Measurements from ENCODE around the gene APBA3. TPM values are rescaled to one million over a fixed set of nuclear protein-coding genes. Genes with fewer than 3 reads are reported as not detected.

The APBA3 gene
- total and polyA plus RNA-seq, 2 of the 4 experiments (the other 2 are of a cell fraction), result 9.5 to 18.4 TPM

- DNase-seq, result no peak
- Histone ChIP-seq H4K91ac (ENCODE audit: insufficient read depth, low read depth, low read length) (no peak overlapping the region), H3K36me3 (ENCODE audit: control insufficient read depth, insufficient read depth, low read length) (no peaks in the 10 kb centered on the region), H2BK5ac (ENCODE audit: low read depth, low read length, poor library complexity, severe bottlenecking) (no peak overlapping the region), H3K9me1 (ENCODE audit: insufficient read depth, low read length) (no peaks in the 10 kb centered on the region), H4K5ac (ENCODE audit: low read depth, low read length) (no peak overlapping the region), H3K9ac (ENCODE audit: low read depth, low read length) (no peak overlapping the region), H3K14ac (replicated peaks; ENCODE audit: low read depth, low read length) (no peak overlapping the region), H2AFZ (replicated peaks; ENCODE audit: low read length, poor library complexity) (no peak overlapping the region), H3K4me3 (ENCODE audit: insufficient read depth, low read depth, low read length) (no peak overlapping the region), H3K27me3 (ENCODE audit: control insufficient read depth, insufficient read depth, low read length) (peaks cover 20% of the 10 kb centered on the region), H3K23ac (ENCODE audit: low read depth, low read length) (no peak overlapping the region), H4K20me1 (ENCODE audit: insufficient read depth, low read length) (no peaks in the 10 kb centered on the region), H3K18ac (ENCODE audit: low read depth, low read length) (no peak overlapping the region), H3K4ac (ENCODE audit: low read depth, low read length) (no peak overlapping the region), H2BK15ac (ENCODE audit: low read depth, low read length) (no peak overlapping the region), H4K8ac (ENCODE audit: low read depth in 2 of 2, low read length in 2 of 2) (no peak overlapping the region), H2AK9ac (replicated peaks; ENCODE audit: low read depth, low read length, poor library complexity) (no peak overlapping the region), H3K79me1 (ENCODE audit: low read depth in 1 of 2, low read length in 2 of 2) (no peaks in the 10 kb centered on the region), H3K4me1 (ENCODE audit: control insufficient read depth, insufficient read depth, low read length) (no peaks in the 10 kb centered on the region), H2BK20ac (ENCODE audit: low read depth, low read length) (no peak overlapping the region), H3K27ac (ENCODE audit: insufficient read depth, low read length) (no peak overlapping the region), H3K9me3 (ENCODE audit: control insufficient read depth, insufficient read depth, low read length) (peaks cover 8% of the 10 kb centered on the region), H3K56ac (ENCODE audit: extremely low read depth, insufficient read depth, low read length) (no peak overlapping the region), H2BK120ac (ENCODE audit: low read depth, low read length) (no peak overlapping the region), H2AK5ac (ENCODE audit: low read depth, low read length) (no peak overlapping the region), H3K4me2 (ENCODE audit: low read depth, low read length) (no peak overlapping the region)
- in situ Hi-C loops (cut with MboI; ENCODE audit: low sequenced_read_pairs), result no loop called here
- ATAC-seq (ENCODE audit: low read depth), result no peak
- ChIA-PET POLR2A (ENCODE audit: unreplicated experiment) (no interaction called here), CTCF (no interaction called here)
- dilution Hi-C loops (cut with HindIII; ENCODE audit: low sequenced_read_pairs, unreplicated experiment), result no loop called here
- 0% methylated on average over 1 of the region's 6 CpGs; no CpG with 5 or more reads in 1 of the 2 experiments for WGBS, 2 experiments (ENCODE audit: extremely low coverage in 2 of 2, insufficient read length in 1 of 2)
- TF ChIP-seq CTCF (conservative IDR thresholded peaks at IDR 0.05; ENCODE audit: low read depth, low read length) (no peak), FOS (IDR thresholded peaks at IDR 0.05; ENCODE audit: low read depth, low read length) (no peak), ELK1 (IDR thresholded peaks at IDR 0.05; ENCODE audit: borderline replicate concordance, low read depth, low read length) (no peak), BHLHE40 (IDR thresholded peaks at IDR 0.05; ENCODE audit: low read depth, low read length) (no peak), MAFK (IDR thresholded peaks at IDR 0.05; ENCODE audit: low read depth, low read length) (no peak), RFX5 (IDR thresholded peaks at IDR 0.05; ENCODE audit: low read depth, low read length) (no peak), MAZ (IDR thresholded peaks at IDR 0.05; ENCODE audit: borderline replicate concordance, low read depth, low read length) (no peak), SMC3 (IDR thresholded peaks at IDR 0.05; ENCODE audit: low read depth, low read length) (no peak), MXI1 (IDR thresholded peaks at IDR 0.05; ENCODE audit: borderline replicate concordance, low read depth, low read length) (no peak), CEBPB (IDR thresholded peaks at IDR 0.05; ENCODE audit: low read depth, low read length) (no peak), USF2 (IDR thresholded peaks at IDR 0.05; ENCODE audit: low read depth, low read length) (no peak), RCOR1 (IDR thresholded peaks at IDR 0.05; ENCODE audit: insufficient replicate concordance, low read length) (no peak), POLR2A (IDR thresholded peaks at IDR 0.05; ENCODE audit: low read depth, low read length) (no peak), NFE2L2 (IDR thresholded peaks at IDR 0.05; ENCODE audit: low read depth, low read length) (no peak)
- intact Hi-C loops (cut with micrococcal nuclease), result no loop called here
- BruUV-seq (replicated peaks), result no TSS peak
Observed at GRCh38 chr19:3790209-3790734, 28.8 kb upstream of the APBA3 start.
